ENCODE data around the gene KRTAP10-1.

Gene KRTAP10-1

DNA sequence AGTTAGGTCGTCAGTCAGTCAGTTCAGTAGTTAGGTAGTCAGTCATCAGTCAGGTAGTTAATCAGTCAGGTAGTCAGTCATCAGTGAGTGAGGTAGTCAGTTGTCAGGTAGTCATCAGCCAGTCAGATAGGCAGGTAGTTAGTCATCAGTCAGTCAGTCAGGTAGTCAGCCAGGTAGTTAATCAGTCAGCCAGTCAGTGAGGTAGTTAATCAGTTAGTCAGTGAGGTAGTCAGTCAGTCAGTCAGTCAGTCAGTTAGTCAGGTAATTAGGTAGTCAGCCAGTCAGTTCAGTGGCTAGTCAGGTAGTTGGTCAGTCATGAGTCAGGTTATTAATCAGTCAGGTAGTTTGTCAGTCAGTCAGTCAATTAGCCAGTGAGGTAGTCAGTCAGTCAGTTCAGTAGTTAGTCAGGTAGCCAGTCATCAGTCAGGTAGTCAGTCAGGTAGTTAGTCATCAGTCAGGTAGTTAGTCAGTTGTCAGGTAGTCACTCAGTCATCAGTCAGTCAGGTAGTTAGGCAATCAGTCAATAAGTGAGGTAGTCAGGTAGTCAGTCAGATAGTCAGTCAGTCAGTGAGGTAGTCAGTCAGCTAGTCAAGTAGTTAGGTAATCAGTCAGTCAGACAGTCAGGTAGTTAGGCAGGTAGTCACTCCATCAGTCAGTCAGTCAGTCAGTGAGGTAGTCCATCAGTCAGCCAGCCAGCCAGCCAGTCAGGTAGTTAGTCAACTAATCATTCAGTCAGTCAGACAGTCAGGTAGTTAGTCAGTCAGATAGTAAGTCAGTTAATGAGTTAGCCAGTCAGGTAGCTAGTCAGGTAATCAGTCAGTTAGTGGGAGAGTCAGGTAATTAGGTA is 16.2 kb downstream of the KRTAP10-1 start:
- no peak for DNase-seq (ENCODE audit: extremely low spot score)
- no peak for TF ChIP-seq NFRKB (IDR thresholded peaks at IDR 0.05)
- TF ChIP-seq CTBP1 (IDR thresholded peaks at IDR 0.05; ENCODE audit: borderline replicate concordance) = no peak
- ChIA-PET POLR2A (no interaction called here), CTCF (no interaction called here)

DNA sequence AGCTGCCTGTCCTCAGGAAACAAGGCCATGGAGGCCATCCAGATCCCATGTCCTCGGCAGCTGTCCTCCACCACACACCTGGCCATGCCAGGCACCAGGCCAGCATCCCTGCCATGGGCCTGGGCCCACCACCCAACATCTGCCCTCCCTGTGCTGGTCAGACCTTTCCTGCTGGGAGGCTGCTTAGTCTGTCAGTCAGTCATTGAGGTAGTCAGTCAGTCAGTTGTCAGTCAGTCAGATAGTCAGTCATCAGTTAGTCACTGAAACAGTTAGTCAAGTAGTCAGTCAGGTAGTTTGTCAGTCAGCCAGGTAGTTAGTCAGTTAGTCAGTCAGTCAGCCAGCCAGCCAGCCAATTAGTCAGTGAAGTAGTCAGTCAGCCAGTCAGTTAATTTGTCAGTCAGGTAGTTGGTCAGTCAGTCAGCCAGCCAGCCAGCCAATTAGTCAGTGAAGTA is 17.2 kb downstream of the KRTAP10-1 start:
- TF ChIP-seq, protein P1, sequence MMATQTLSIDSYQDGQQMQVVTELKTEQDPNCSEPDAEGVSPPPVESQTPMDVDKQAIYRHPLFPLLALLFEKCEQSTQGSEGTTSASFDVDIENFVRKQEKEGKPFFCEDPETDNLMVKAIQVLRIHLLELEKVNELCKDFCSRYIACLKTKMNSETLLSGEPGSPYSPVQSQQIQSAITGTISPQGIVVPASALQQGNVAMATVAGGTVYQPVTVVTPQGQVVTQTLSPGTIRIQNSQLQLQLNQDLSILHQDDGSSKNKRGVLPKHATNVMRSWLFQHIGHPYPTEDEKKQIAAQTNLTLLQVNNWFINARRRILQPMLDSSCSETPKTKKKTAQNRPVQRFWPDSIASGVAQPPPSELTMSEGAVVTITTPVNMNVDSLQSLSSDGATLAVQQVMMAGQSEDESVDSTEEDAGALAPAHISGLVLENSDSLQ (IDR thresholded peaks at IDR 0.05) = no peak
- TF ChIP-seq ARNT (IDR thresholded peaks at IDR 0.05) = no peak
- TF ChIP-seq L3MBTL2 (conservative IDR thresholded peaks at IDR 0.05) = no peak
- TF ChIP-seq CTBP1 (IDR thresholded peaks at IDR 0.05; ENCODE audit: borderline replicate concordance) = no peak
- no peak for TF ChIP-seq TARDBP (IDR thresholded peaks at IDR 0.05)
- TF ChIP-seq FOXK2 (IDR thresholded peaks at IDR 0.05) = no peak
- no peak for TF ChIP-seq HDGF (IDR thresholded peaks at IDR 0.05; ENCODE audit: borderline replicate concordance)
- no peak for TF ChIP-seq LEF1 (IDR thresholded peaks at IDR 0.05; ENCODE audit: borderline replicate concordance)
- no peak for TF ChIP-seq FOXA1 (IDR thresholded peaks at IDR 0.05)
- no peak for TF ChIP-seq BHLHE40 (IDR thresholded peaks at IDR 0.05; ENCODE audit: borderline replicate concordance)
- no peak for TF ChIP-seq SUZ12 (IDR thresholded peaks at IDR 0.05)
- no peak for TF ChIP-seq ELF4 (IDR thresholded peaks at IDR 0.05)
- TF ChIP-seq SP1 (IDR thresholded peaks at IDR 0.05) = no peak
- no peak for DNase-seq (ENCODE audit: extremely low spot score)
- CTCF ChIA-PET = no interaction called here
- POLR2A ChIA-PET = no interaction called here

DNA sequence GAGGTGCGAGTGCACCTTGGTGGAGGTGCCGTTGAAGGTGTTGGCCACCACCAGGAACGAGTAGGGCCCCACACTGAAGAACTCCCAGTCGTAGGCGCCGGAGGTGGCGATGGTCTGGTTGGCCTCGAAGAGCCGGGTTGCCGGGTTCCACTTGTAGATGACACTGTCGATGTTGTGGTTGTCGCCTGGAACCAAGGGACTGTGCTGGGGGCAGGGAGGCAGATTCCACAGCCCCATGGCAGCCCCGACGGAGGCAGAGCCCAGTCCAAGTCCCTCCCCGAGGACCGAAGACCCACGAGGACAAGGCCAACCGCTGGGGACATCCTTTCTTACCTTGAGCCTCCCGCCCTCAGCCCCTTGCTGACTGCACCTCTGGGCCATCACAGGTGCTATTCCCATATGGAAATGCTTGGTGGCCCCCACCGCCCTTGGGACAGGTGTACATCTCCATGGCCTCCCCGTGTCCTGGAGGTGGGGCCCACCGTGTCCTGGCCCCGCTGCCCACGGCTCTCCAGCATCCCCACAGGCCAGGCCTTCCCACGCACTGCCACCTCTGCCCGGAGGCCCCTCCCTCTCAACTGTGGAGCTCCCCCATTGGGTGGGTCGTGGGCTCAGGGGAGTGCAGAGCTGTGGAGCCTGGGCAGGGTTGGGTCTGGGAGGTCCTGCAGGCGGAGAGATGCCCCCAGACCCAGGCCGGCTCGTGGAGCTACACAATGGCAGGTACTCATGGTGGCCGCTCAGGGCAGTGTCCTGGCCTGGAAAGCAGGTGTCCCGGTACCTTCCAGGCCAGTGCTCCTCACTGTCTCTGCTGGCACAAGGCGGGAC is 17.9 kb downstream of the KRTAP10-1 start:
- POLR2A ChIA-PET = no interaction called here
- DNase-seq (ENCODE audit: extremely low spot score) = no peak
- CTCF ChIA-PET = no interaction called here
- TF ChIP-seq LEF1 (IDR thresholded peaks at IDR 0.05; ENCODE audit: borderline replicate concordance) = no peak
- no peak for TF ChIP-seq HDGF (IDR thresholded peaks at IDR 0.05; ENCODE audit: borderline replicate concordance)

DNA sequence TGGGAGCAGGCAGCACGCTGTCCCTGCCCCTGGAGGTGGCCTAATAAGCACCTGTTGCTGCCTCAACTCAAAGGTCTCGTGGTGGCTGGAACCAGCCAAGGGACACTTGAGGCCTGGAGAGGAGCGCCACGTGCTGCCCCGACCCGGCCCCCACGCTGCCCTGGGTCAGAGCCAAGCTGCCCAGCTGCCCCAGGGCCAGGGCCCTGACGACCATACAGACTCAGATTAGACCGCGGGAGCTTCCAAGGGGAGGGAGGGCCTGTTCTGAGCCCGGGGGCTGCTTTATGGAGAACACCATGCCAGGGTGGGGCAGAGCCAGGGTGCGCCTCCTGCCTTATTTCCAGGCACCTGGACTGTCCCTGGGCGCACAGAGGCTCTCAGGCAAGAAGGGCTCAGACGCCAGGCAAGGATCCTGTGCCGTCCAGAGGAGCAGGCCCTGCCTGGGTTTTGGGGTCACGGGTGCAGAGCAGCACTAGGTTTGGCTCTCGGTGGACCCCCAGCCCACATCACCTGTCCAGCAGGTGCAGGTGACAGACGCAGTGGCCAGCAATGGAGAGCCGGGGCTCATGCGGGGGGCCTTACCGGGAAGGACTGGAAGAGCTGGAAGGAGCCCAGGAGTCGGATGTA is 18.6 kb downstream of the KRTAP10-1 start:
- TF ChIP-seq SP1 (IDR thresholded peaks at IDR 0.05) (no peak), LEF1 (IDR thresholded peaks at IDR 0.05; ENCODE audit: borderline replicate concordance) (no peak), NFRKB (IDR thresholded peaks at IDR 0.05) (no peak), BHLHE40 (IDR thresholded peaks at IDR 0.05; ENCODE audit: borderline replicate concordance) (no peak), TARDBP (IDR thresholded peaks at IDR 0.05) (no peak), HDGF (IDR thresholded peaks at IDR 0.05; ENCODE audit: borderline replicate concordance) (no peak), ELF4 (IDR thresholded peaks at IDR 0.05) (no peak)
- TF ChIP-seq, protein P1 (IDR thresholded peaks at IDR 0.05) = no peak
- no peak for DNase-seq (ENCODE audit: extremely low spot score)
- ChIA-PET CTCF (no interaction called here), POLR2A (no interaction called here)

DNA sequence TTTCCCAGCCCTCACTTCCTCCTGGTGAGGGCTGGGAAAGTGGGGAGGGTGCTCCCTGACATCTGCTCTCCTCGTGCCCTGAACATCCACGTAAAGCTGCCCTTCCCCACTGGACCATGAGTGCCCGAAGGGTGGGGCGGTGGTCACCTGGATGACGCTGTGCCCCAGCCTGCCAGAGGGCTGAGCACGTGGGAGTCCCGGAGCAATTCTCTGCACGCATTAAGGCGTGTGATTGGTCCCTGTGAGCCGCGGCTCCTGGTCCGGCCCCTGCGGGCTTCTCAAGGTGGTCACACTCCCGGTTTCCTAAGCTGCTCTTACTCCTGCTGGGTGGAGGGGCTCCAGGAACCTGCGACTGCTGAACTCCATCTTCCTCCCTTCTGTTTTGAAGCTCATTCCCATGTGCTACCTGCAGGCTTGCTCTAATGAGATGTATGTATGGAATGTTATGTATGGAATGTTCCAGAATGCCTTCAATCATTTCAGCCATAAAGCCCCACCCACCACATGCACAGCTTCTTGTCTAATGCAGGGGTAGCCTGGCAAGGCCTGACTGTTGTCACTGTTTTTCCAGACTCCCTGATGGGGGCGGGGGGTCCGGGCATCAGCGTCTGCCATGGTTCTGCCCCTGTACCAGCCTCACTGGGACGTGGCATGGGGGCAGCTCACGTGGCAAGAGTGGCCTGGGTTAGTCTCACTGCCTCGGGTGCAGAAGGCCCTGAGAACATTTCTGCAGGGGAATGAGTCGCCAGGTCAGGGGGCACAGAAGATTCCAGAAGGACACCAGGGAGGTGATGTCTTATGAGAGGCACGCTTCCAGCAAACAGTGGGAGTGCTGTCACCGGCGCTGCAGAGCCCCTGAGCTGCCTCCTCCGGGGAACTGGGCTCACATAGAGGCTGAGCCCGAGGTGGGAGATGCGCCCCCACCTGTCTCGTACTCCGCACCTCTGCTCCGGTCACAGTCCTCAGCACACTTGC is 19.4 kb downstream of the KRTAP10-1 start:
- ChIA-PET POLR2A (no interaction called here), CTCF (interaction anchor here (0.9 kb wide), 1 partner anchor 10 kb away, joined by 3 read pairs; no protein-coding TSS in a partner anchor)
- TF ChIP-seq ELF4 (IDR thresholded peaks at IDR 0.05) (no peak), SUZ12 (IDR thresholded peaks at IDR 0.05) (no peak), NFRKB (IDR thresholded peaks at IDR 0.05) (no peak), FOXK2 (IDR thresholded peaks at IDR 0.05) (no peak), BHLHE40 (IDR thresholded peaks at IDR 0.05; ENCODE audit: borderline replicate concordance) (no peak), SP1 (IDR thresholded peaks at IDR 0.05) (no peak), LEF1 (IDR thresholded peaks at IDR 0.05; ENCODE audit: borderline replicate concordance) (no peak), FOXA1 (IDR thresholded peaks at IDR 0.05) (no peak), ARNT (IDR thresholded peaks at IDR 0.05) (no peak), FOXM1 (IDR thresholded peaks at IDR 0.05; ENCODE audit: borderline replicate concordance) (no peak), L3MBTL2 (conservative IDR thresholded peaks at IDR 0.05) (no peak), ZNF384 (IDR thresholded peaks at IDR 0.05) (no peak), HDGF (IDR thresholded peaks at IDR 0.05; ENCODE audit: borderline replicate concordance) (no peak), CTBP1 (IDR thresholded peaks at IDR 0.05; ENCODE audit: borderline replicate concordance) (no peak), TARDBP (IDR thresholded peaks at IDR 0.05) (no peak)
- TF ChIP-seq, protein P1 (IDR thresholded peaks at IDR 0.05) = no peak
- no peak for DNase-seq (ENCODE audit: extremely low spot score)

Measured in HEK293T (cell line).